Stomach (tissue), 9 donors: ENCODE data around the gene SPATA2. TPM values are rescaled to one million over a fixed set of nuclear protein-coding genes. Genes with fewer than 3 reads are reported as not detected.

Experiments
- DNase-seq, 2 donors: peaks; one replicate each; pipeline versions ENCODE4 v3.0.0 to v3.0.0-alpha.2; 2013 to 2019
- H3K27ac ChIP-seq, 5 donors: fragments of 200-600 bp in 4 of 5; sonication (generic) in 4 of 5; one replicate each; pipeline ENCODE4 v1.5.1; 2013 to 2019; ENCODE audit warnings: mild to moderate bottlenecking in 1 of 5, moderate library complexity in 1 of 5
- H3K27me3 ChIP-seq, 3 donors: fragments of 200-600 bp; sonication (generic); one replicate each; pipeline ENCODE4 v1.5.1; 2017 to 2019; ENCODE audit warnings: mixed run types in 1 of 3
- H3K36me3 ChIP-seq, 4 donors: fragments of 200-600 bp; sonication (generic); 1 replicate in 3 of 4; 2 replicates in 1 of 4; pipeline ENCODE4 v1.5.1; 2016 to 2019
- H3K4me1 ChIP-seq, 4 donors: fragments of 200-600 bp; sonication (generic); one replicate each; pipeline ENCODE4 v1.5.1; 2016 to 2019
- H3K4me3 ChIP-seq, 4 donors: fragments of 200-600 bp; sonication (generic) in 3 of 4; one replicate each; pipeline ENCODE4 v1.5.1; 2016 to 2019; ENCODE audit warnings: mild to moderate bottlenecking in 1 of 4
- H3K9me3 ChIP-seq, 4 donors: fragments of 200-600 bp; sonication (generic); one replicate each; pipeline ENCODE4 v1.5.1; 2016 to 2019
- EP300 ChIP-seq: sonication (generic); formaldehyde crosslinking; IDR thresholded peaks from one replicate; pipeline ENCODE4 v1.6.1; 2017; ENCODE audit warnings: antibody characterized with exemption
- POLR2A ChIP-seq, 4 donors: fragments of 450-650 bp; IDR thresholded peaks; one replicate each; pipeline ENCODE4 v1.6.1; 2016; ENCODE audit warnings: antibody characterized with exemption in 4 of 4, control low read depth in 2 of 4, mild to moderate bottlenecking in 1 of 4, moderate library complexity in 1 of 4
- POLR2AphosphoS5 ChIP-seq, 3 donors: sonication (generic); formaldehyde crosslinking; IDR thresholded peaks; one replicate each; pipeline ENCODE4 v1.6.1; 2016; ENCODE audit warnings: antibody characterized with exemption in 3 of 3
- WGBS, 5 donors: extraction: QIAGEN DNeasy Blood & Tissue Kit in 3 of 5; methylation state at CpG; one replicate each; pipeline versions ENCODE4 v1.1.5 to v1.1.7; 2013 to 2018; 5-methylcytosine and 5-hydroxymethylcytosine counted together
- intact Hi-C: fragments of 100-400 bp; cut with DNase I; formaldehyde crosslinking; loops from one replicate; pipeline ENCODE4 v1.15.1; 2023; ENCODE audit warnings: low total_unique reads
- polyA plus RNA-seq, 3 donors: library from polyadenylated mRNA; stranded (reverse); fragments of 200-250 nt; gene quantifications; one replicate each; pipeline ENCODE4 v1.2.3, GENCODE V29; 2013
- total RNA-seq, 5 donors: library from RNA; depleted of rRNA; stranded (reverse); fragments of >200 nt; gene quantifications; one replicate each; pipeline versions ENCODE4 v1.1.0 to v1.2.3, GENCODE V29; 2014 to 2016
- TF ChIP-seq, protein P1 (sequence below), 7 experiments: fragments of 450-650 bp in 4 of 7; fragments of 200-600 bp in 3 of 7; sonication (generic) in 3 of 7; IDR thresholded peaks; one replicate each; pipeline ENCODE4 v1.5.1; 2016 to 2019; ENCODE audit warnings: antibody characterized with exemption in 7 of 7, control low read depth in 2 of 7, mild to moderate bottlenecking in 1 of 7
- donor health status: healthy with polysubstance abuse.
- donor health status: Bipolar disorder and iron deficiency.
- donor health status: healthy.

Gene SPATA2
- total and polyA plus RNA-seq, 8 donors, result 2.6 to 14.3 (median 6.4) TPM

DNA sequence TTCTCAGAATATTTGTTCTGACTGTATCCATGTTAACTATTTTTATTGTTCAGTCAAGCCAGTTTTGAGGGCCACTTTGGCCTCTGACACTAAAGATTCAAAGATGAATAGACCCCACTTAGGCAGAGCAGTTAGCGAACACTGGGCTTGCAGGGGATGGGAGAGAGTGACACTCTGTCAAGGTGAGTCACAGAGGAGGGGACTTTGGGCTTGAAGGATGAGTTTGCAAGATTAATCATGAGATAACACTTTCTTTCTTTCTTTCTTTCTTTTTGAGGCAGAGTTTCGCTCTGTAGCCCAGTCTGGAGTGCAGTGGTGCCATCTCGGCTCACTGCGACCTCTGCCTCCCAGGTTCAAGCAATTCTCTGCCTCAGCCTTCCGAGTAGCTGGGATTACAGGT is 46.4 kb downstream of the SPATA2 start:
- intact Hi-C loops, result no loop called here
- Histone ChIP-seq H3K9me3 (no peaks in the 10 kb centered on the region), H3K36me3 (peaks cover 10 to 82% (median 68%) of the 10 kb centered on the region in 4 donors), H3K4me1 (peaks cover 0 to 30% (median 4%) of the 10 kb centered on the region in 4 donors), H3K27me3 (no peaks in the 10 kb centered on the region), H3K27ac (no peak overlapping the region), H3K4me3 (no peak overlapping the region)
- 75 to 93% (median 87%) methylated on average over 5 of the region's 5 CpGs for WGBS, 5 donors
- DNase-seq, result no peak
- no peak for TF ChIP-seq EP300
- no peak for TF ChIP-seq POLR2AphosphoS5 (IDR thresholded peaks at IDR 0.05)
- TF ChIP-seq, protein P1, sequence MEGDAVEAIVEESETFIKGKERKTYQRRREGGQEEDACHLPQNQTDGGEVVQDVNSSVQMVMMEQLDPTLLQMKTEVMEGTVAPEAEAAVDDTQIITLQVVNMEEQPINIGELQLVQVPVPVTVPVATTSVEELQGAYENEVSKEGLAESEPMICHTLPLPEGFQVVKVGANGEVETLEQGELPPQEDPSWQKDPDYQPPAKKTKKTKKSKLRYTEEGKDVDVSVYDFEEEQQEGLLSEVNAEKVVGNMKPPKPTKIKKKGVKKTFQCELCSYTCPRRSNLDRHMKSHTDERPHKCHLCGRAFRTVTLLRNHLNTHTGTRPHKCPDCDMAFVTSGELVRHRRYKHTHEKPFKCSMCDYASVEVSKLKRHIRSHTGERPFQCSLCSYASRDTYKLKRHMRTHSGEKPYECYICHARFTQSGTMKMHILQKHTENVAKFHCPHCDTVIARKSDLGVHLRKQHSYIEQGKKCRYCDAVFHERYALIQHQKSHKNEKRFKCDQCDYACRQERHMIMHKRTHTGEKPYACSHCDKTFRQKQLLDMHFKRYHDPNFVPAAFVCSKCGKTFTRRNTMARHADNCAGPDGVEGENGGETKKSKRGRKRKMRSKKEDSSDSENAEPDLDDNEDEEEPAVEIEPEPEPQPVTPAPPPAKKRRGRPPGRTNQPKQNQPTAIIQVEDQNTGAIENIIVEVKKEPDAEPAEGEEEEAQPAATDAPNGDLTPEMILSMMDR (IDR thresholded peaks at IDR 0.05), result no peak
- no peak for TF ChIP-seq POLR2A (IDR thresholded peaks at IDR 0.05)

DNA sequence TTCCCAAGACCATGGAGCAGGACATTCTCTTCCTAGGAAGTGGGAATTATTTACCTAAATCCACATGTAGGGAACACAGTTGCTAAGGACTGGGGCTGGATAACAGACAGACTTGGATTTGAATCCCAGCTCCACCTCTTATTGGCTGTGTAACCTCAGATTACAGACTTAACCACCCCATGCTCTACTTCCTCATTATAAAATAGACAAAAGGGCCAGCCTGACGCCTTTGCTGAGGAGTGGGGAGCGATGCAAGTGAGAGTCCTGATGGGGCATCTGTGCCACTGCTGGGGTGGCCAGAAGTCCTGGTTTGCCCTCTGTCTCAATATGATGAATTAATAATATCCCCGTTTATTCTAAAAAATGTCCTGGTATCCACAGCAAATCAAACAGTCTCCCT is 46.8 kb downstream of the SPATA2 start:
- peaks cover 10 to 86% (median 72%) of the 10 kb centered on the region in 4 donors for H3K36me3 ChIP-seq
- no peak for DNase-seq
- H3K27ac ChIP-seq, result no peak overlapping the region
- H3K4me3 ChIP-seq, result no peak overlapping the region
- TF ChIP-seq POLR2A (IDR thresholded peaks at IDR 0.05), result no peak
- TF ChIP-seq, protein P1 (IDR thresholded peaks at IDR 0.05), result no peak
- no peak for TF ChIP-seq EP300
- TF ChIP-seq POLR2AphosphoS5 (IDR thresholded peaks at IDR 0.05), result no peak
- intact Hi-C loops, result no loop called here
- H3K9me3 ChIP-seq, result no peaks in the 10 kb centered on the region
- H3K4me1 ChIP-seq, result peaks cover 0 to 30% (median 4%) of the 10 kb centered on the region in 4 donors
- 62 to 77% (median 68%) methylated on average over 3 of the region's 3 CpGs for WGBS, 5 donors
- no peaks in the 10 kb centered on the region for H3K27me3 ChIP-seq

DNA sequence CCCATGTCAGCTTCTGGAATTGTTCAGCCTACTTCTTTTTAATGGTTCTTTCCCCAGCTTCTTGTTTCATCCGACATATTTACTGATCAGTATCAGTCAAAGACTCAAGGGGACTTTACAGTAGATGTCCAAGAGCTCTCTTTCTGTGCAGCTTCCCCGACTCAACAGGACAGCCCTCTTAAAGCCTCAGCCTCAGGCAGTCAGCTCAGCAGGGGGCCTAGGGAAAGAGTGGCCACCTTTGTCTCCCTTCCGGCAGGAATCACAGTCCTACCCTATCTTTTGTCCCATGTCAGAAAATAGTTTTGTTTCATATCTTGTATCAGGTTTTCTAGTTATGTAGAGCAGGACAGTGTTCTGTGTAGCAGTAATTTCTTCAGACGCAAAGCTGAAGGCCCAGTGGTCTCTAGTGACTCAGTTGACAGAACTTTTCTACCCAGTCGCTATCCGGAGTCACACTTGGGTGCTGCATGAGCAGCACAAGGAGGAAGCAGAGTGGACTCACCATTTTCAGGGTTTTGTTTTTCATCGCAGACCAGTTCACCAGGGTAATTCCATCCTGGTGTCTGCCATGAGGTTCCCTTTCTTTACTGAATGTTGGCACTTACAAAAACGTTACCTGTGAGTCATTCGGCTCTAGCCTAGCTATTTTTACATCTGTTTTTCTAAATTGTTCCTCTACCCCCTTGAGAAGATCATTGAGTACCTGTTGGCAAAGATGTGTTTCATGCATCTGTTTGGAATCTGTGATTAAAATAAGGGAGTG is 47.7 kb downstream of the SPATA2 start:
- 70 to 88% (median 84%) methylated on average over 9 of the region's 9 CpGs for WGBS, 5 donors
- Histone ChIP-seq H3K27me3 (no peaks in the 10 kb centered on the region), H3K4me1 (peaks cover 0 to 30% (median 4%) of the 10 kb centered on the region in 4 donors), H3K27ac (no peak overlapping the region), H3K4me3 (no peak overlapping the region), H3K9me3 (no peaks in the 10 kb centered on the region), H3K36me3 (peaks cover 10 to 87% (median 76%) of the 10 kb centered on the region in 4 donors)
- intact Hi-C loops, result no loop called here
- TF ChIP-seq POLR2AphosphoS5 (IDR thresholded peaks at IDR 0.05), result no peak
- no peak for DNase-seq

DNA sequence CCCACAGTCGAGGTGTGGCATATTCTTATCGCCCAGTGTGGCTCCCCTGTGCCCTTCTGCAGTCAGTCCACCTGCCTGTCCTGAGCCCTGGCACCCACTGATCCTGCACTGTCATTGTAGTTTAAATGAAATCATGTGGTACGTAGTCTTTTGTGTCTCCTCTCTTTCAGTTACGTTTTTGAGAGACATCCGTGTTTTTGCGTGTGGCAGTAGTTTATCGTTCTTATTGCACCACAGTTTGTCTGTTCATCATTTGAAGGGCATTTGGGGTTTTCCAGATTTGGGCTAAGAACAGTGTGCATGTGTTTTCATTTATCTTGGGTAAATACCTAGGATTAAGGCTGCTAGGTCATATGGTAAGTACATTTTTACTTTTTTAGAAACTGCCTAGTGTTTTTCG is 49.3 kb downstream of the SPATA2 start:
- H3K4me3 ChIP-seq, result no peak overlapping the region
- H3K9me3 ChIP-seq, result no peaks in the 10 kb centered on the region
- intact Hi-C loops, result no loop called here
- TF ChIP-seq POLR2A (IDR thresholded peaks at IDR 0.05) (no peak), EP300 (no peak), POLR2AphosphoS5 (IDR thresholded peaks at IDR 0.05) (no peak)
- TF ChIP-seq, protein P1 (IDR thresholded peaks at IDR 0.05), result no peak
- no peaks in the 10 kb centered on the region for H3K27me3 ChIP-seq
- H3K4me1 ChIP-seq, result peaks cover 0 to 30% (median 6%) of the 10 kb centered on the region in 4 donors
- peaks cover 10 to 81% (median 75%) of the 10 kb centered on the region in 4 donors for H3K36me3 ChIP-seq
- no peak for DNase-seq
- 32 to 69% (median 49%) methylated on average over 8 of the region's 8 CpGs for WGBS, 5 donors
- peak overlapping the region in 1 of 5 donors; percentile 27 for H3K27ac ChIP-seq

DNA sequence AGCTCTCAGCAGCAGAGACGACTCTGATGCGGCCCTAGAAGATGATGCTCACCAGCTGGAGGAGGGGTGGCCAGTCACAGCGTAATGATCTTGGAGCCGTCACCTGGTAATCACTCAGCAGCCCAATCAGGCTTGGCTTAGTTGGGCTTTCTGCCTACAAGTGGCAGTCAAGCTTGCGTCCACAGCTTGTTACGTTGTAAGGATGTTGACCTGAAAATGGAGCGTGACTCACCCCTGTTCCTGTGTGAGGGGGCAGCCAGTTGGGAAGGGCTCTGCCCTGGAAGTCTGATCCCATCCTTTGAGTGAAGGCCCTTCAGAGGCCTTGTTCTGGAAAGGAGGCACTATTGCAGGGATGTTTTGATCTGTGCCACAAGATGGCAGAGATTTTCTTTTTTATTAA is 49.8 kb downstream of the SPATA2 start:
- H3K27ac ChIP-seq, result peak overlapping the region in 1 of 5 donors; percentile 27
- TF ChIP-seq POLR2AphosphoS5 (IDR thresholded peaks at IDR 0.05) (no peak), POLR2A (IDR thresholded peaks at IDR 0.05) (no peak), EP300 (no peak)
- TF ChIP-seq, protein P1 (IDR thresholded peaks at IDR 0.05), result no peak

More for the DNA sequence above, 49.8 kb downstream of the SPATA2 start:
- Histone ChIP-seq H3K4me3 (no peak overlapping the region), H3K9me3 (no peaks in the 10 kb centered on the region), H3K36me3 (peaks cover 10 to 80% (median 72%) of the 10 kb centered on the region in 4 donors), H3K27me3 (no peaks in the 10 kb centered on the region), H3K4me1 (peaks cover 0 to 30% (median 7%) of the 10 kb centered on the region in 4 donors)
- 79 to 89% (median 80%) methylated on average over 7 of the region's 7 CpGs for WGBS, 5 donors
- intact Hi-C loops, result no loop called here
- DNase-seq, result no peak
